Endothelial cell of umbilical vein (primary cell): ENCODE results near the gene PFDN5. TPM values are rescaled to one million over a fixed set of nuclear protein-coding genes. Genes with fewer than 3 reads are reported as not detected.

ENCODE experiments used
- BruUV-seq: library from RNA; stranded (reverse); fragments of 400-500 nt; replicated peaks from 2 replicates; lab custom pipeline; 2021; lab: Mats Ljungman, UMichigan
- CTCF ChIA-PET: fragments of 300-600, 350-600 bp; sonication (Branson Sonifier 250); formaldehyde crosslinking; loops from one replicate; lab custom pipeline; 2021; ENCODE audit warnings: antibody characterized with exemption, inconsistent platforms; lab: Charles Lee
- POLR2A ChIA-PET: fragments of 300-600, 350-600 bp; sonication (Branson Sonifier 250); formaldehyde crosslinking; loops from one replicate; lab custom pipeline; 2021; ENCODE audit warnings: antibody characterized with exemption, inconsistent platforms; lab: Charles Lee
- DNase-seq: peaks from one replicate; pipeline ENCODE4 v3.0.0-alpha.2; 2011; ENCODE audit warnings: low read depth, low spot score
- FAIRE-seq: peaks from 2 replicates; lab custom pipeline; 2011; peaks lifted over from hg19 to GRCh38; lab: Jason Lieb, UNC
- H2AFZ ChIP-seq: 2 replicates; pipeline ENCODE4 v1.6.0; 2012; ENCODE audit warnings: low read depth, low read length, control low read depth, inconsistent platforms
- H3K27ac ChIP-seq: 2 replicates; pipeline ENCODE4 v1.5.1; 2011; ENCODE audit warnings: low read depth, mild to moderate bottlenecking, control low read depth, low read length, moderate library complexity; ENCODE audit not compliant: insufficient read depth
- H3K27me3 ChIP-seq, 2 experiments: 2 replicates each; pipeline versions ENCODE4 v1.6.0 to v1.6.1; 2011; ENCODE audit warnings: low read length in 2 of 2, mixed read lengths in 1 of 2; ENCODE audit not compliant: control insufficient read depth in 2 of 2, insufficient read depth in 2 of 2
- H3K36me3 ChIP-seq, 2 experiments: 2 replicates in 1 of 2; 3 replicates in 1 of 2; pipeline ENCODE4 v1.5.1; 2011; ENCODE audit warnings: low read length in 2 of 2, mild to moderate bottlenecking in 1 of 2, moderate library complexity in 1 of 2; ENCODE audit not compliant: control insufficient read depth in 2 of 2, insufficient read depth in 2 of 2; ENCODE audit errors: extremely low read depth in 1 of 2
- H3K4me1 ChIP-seq: 3 replicates; pipeline ENCODE4 v1.5.1; 2011; ENCODE audit warnings: mild to moderate bottlenecking, low read length; ENCODE audit not compliant: control insufficient read depth, insufficient read depth; ENCODE audit errors: extremely low read depth
- H3K4me2 ChIP-seq: 2 replicates; pipeline ENCODE4 v1.6.1; 2011; ENCODE audit warnings: low read length, control low read depth, mixed read lengths; ENCODE audit not compliant: insufficient read depth
- H3K4me3 ChIP-seq, 3 experiments: fragments of 200-600 bp in 1 of 3; sonication (generic), shearing (Covaris generic) in 1 of 3; replicated peaks in 1 of 3; 2 replicates each; pipeline ENCODE4 v1.5.1; 2011 to 2016; ENCODE audit warnings: control low read depth in 3 of 3, low read length in 3 of 3, mild to moderate bottlenecking in 2 of 3, inconsistent platforms in 1 of 3, low read depth in 1 of 3, moderate library complexity in 1 of 3; ENCODE audit not compliant: insufficient read depth in 1 of 3
- H3K79me2 ChIP-seq: 2 replicates; pipeline ENCODE4 v1.6.0; 2012; ENCODE audit warnings: low read length, inconsistent platforms; ENCODE audit not compliant: control insufficient read depth, insufficient read depth
- H3K9ac ChIP-seq: replicated peaks from 2 replicates; pipeline ENCODE3; 2011; ENCODE audit warnings: low read length, control low read depth; ENCODE audit not compliant: insufficient read depth; ENCODE audit errors: extremely low read depth
- H3K9me1 ChIP-seq: replicated peaks from 3 replicates; pipeline ENCODE4 v1.6.0; 2011; ENCODE audit warnings: mild to moderate bottlenecking, low read length; ENCODE audit not compliant: control insufficient read depth, insufficient read depth; ENCODE audit errors: extremely low read depth
- H3K9me3 ChIP-seq: replicated peaks from 2 replicates; pipeline ENCODE4 v1.5.1; 2012; ENCODE audit warnings: low read length, inconsistent platforms; ENCODE audit not compliant: control insufficient read depth, insufficient read depth
- H4K20me1 ChIP-seq: replicated peaks from 2 replicates; pipeline ENCODE3; 2011; ENCODE audit warnings: mild to moderate bottlenecking, low read length; ENCODE audit not compliant: control insufficient read depth, insufficient read depth; ENCODE audit errors: extremely low read depth
- EZH2 ChIP-seq: IDR thresholded peaks from 2 replicates; pipeline ENCODE4 v1.6.1; 2012; ENCODE audit warnings: borderline replicate concordance, low read depth, mild to moderate bottlenecking, moderate library complexity, low read length, inconsistent platforms; ENCODE audit not compliant: severe bottlenecking
- FOS ChIP-seq: IDR thresholded peaks from 2 replicates; pipeline ENCODE4 v1.6.1; 2011; ENCODE audit warnings: mild to moderate bottlenecking, low read length, moderate library complexity, borderline replicate concordance; ENCODE audit not compliant: insufficient read depth
- JUN ChIP-seq: IDR thresholded peaks from 2 replicates; pipeline ENCODE4 v1.6.1; 2011; ENCODE audit warnings: borderline replicate concordance, low read depth; ENCODE audit not compliant: insufficient read length, insufficient read depth
- POLR2A ChIP-seq: IDR thresholded peaks from 2 replicates; pipeline ENCODE4 v1.6.1; 2012; ENCODE audit warnings: low read depth, mild to moderate bottlenecking, control low read depth, low read length
- POLR2AphosphoS5 ChIP-seq: IDR thresholded peaks from 2 replicates; pipeline ENCODE4 v1.6.1; 2012; ENCODE audit warnings: low read depth, mild to moderate bottlenecking, control low read depth, low read length, moderate library complexity; ENCODE audit not compliant: insufficient read depth
- dilution Hi-C: fragments of 300-500 bp; cut with MboI; formaldehyde crosslinking; loops from one replicate; pipeline ENCODE4 v1.15.0; 2019; ENCODE audit warnings: low sequenced_read_pairs; ENCODE audit not compliant: extremely low pct_ligation_motif_present
- intact Hi-C: fragments of 100-400 bp; cut with micrococcal nuclease; formaldehyde crosslinking; loops from one replicate; pipeline ENCODE4 v1.10.0; 2022
- polyA plus RNA-seq, 4 experiments: library from polyadenylated mRNA; depleted of rRNA in 3 of 4; stranded (reverse) in 3 of 4; unstranded in 1 of 4; fragments of >200 nt; gene quantifications; 2 replicates each; pipeline versions ENCODE4 v1.2.1 to v1.2.3, GENCODE V29; 2011 to 2012; ENCODE audit warnings: missing spikeins in 1 of 4
- total RNA-seq: library from RNA; stranded (reverse); gene quantifications from 2 replicates; pipeline ENCODE4 v1.2.3, GENCODE V29; 2021
- TF ChIP-seq, protein P1 (sequence below), 2 donors: IDR thresholded peaks; 1 replicate in 1 of 2; 2 replicates in 1 of 2; pipeline ENCODE4 v1.5.1; 2011; ENCODE audit warnings: low read length in 2 of 2, mild to moderate bottlenecking in 2 of 2, moderate library complexity in 2 of 2, control low read depth in 1 of 2, inconsistent platforms in 1 of 2, low read depth in 1 of 2; ENCODE audit not compliant: insufficient read depth in 1 of 2; ENCODE audit errors: extremely low read depth in 1 of 2

The PFDN5 gene
- total and polyA plus RNA-seq, 2 donors (not counting 3 experiments of a cell fraction or from before 2014, with no cell fraction given): 301 to 745 TPM

DNA sequence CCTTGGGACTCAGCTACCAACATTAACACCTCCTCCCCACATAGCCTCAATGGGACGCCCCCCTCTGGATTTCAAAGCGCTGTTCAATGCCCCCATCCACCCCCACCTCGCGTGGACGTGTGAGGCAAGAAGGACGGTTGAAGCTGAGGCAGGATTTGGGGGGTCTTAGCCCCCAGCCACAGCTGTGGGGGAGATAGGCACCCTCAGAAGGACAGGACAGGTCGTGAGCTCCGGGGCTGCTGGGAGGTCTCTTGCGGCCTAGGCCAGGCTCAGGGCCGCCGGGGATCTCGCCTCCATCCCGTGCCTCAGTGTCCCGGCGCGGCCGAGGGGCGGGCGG, 49.1 kb downstream of the PFDN5 start:
- BruUV-seq: no TSS peak
- dilution Hi-C loops (no loop called here), intact Hi-C loops (no loop called here)
- no peaks in the 10 kb centered on the region for H4K20me1 ChIP-seq
- H3K4me1 ChIP-seq: peaks cover 13% of the 10 kb centered on the region
- H3K79me2 ChIP-seq: no peaks in the 10 kb centered on the region
- ChIA-PET POLR2A (interaction anchor here (0.7 to 1.8 kb wide), 3 partner anchors 23 to 77 kb away, joined by 3 to 10 read pairs (median 6); partner anchors contain the start of gene AAAS), CTCF (interaction anchor here (0.5 to 4.5 kb wide), 31 partner anchors 8 to 290 kb away, joined by 3 to 225 read pairs (median 5); partner anchors contain the start of genes AAAS, MYG1, PFDN5 and SP1)
- no peaks in the 10 kb centered on the region for H3K9me1 ChIP-seq
- no peaks in the 10 kb centered on the region for H3K36me3 ChIP-seq
- TF ChIP-seq POLR2AphosphoS5: no peak
- TF ChIP-seq, protein P1, sequence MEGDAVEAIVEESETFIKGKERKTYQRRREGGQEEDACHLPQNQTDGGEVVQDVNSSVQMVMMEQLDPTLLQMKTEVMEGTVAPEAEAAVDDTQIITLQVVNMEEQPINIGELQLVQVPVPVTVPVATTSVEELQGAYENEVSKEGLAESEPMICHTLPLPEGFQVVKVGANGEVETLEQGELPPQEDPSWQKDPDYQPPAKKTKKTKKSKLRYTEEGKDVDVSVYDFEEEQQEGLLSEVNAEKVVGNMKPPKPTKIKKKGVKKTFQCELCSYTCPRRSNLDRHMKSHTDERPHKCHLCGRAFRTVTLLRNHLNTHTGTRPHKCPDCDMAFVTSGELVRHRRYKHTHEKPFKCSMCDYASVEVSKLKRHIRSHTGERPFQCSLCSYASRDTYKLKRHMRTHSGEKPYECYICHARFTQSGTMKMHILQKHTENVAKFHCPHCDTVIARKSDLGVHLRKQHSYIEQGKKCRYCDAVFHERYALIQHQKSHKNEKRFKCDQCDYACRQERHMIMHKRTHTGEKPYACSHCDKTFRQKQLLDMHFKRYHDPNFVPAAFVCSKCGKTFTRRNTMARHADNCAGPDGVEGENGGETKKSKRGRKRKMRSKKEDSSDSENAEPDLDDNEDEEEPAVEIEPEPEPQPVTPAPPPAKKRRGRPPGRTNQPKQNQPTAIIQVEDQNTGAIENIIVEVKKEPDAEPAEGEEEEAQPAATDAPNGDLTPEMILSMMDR (IDR thresholded peaks at IDR 0.05; ENCODE audit: extremely low read depth in 1 of 2, insufficient read depth in 1 of 2, low read depth in 1 of 2, low read length in 2 of 2): no peak
- FAIRE-seq (no peak), DNase-seq (no peak)
- peaks cover 0 to 4% of the 10 kb centered on the region in 2 experiments for H3K27me3 ChIP-seq
- peak overlapping the region; percentile 95 for H2AFZ ChIP-seq
- peak overlapping the region in 2 of 3 experiments; percentile 37 to 45 for H3K4me3 ChIP-seq
- H3K4me2 ChIP-seq: peak overlapping the region; percentile 49
- H3K27ac ChIP-seq: no peak overlapping the region
- no peaks in the 10 kb centered on the region for H3K9me3 ChIP-seq
- peak overlapping the region; percentile 26 for H3K9ac ChIP-seq

- peaks cover 13% of the 10 kb centered on the region for H3K4me1 ChIP-seq
- no peaks in the 10 kb centered on the region for H3K9me1 ChIP-seq
- TF ChIP-seq POLR2A (peak; percentile 70), FOS (no peak), EZH2 (no peak), JUN (no peak), POLR2AphosphoS5 (peak; percentile 86)
- TF ChIP-seq, protein P1 (IDR thresholded peaks at IDR 0.05; ENCODE audit: extremely low read depth in 1 of 2, insufficient read depth in 1 of 2, low read depth in 1 of 2, low read length in 2 of 2): peak; percentile 57 to 86
- peaks cover 0 to 4% of the 10 kb centered on the region in 2 experiments for H3K27me3 ChIP-seq
- ChIA-PET POLR2A (interaction anchor here (0.6 to 1.8 kb wide), 5 partner anchors 20 to 111 kb away, joined by 3 to 10 read pairs (median 3); partner anchors contain the start of gene AAAS), CTCF (interaction anchor here (0.5 to 4.5 kb wide), 36 partner anchors 8 to 291 kb away, joined by 3 to 225 read pairs (median 5); partner anchors contain the start of genes AAAS, MAP3K12, MYG1 and PFDN5)
- intact Hi-C loops (loop anchor here (1.0 kb wide), 1 partner anchor 18 kb away; no protein-coding TSS in a partner anchor), dilution Hi-C loops (no loop called here)
- DNase-seq (peak; percentile 72), FAIRE-seq (no peak)
- peak overlapping the region; percentile 61 for H3K4me2 ChIP-seq
- H3K79me2 ChIP-seq: no peaks in the 10 kb centered on the region
- no peaks in the 10 kb centered on the region for H3K9me3 ChIP-seq
- peak overlapping the region; percentile 40 for H3K27ac ChIP-seq
- no peaks in the 10 kb centered on the region for H3K36me3 ChIP-seq
- no peaks in the 10 kb centered on the region for H4K20me1 ChIP-seq
- TSS peak; percentile 49 for BruUV-seq
- H3K9ac ChIP-seq: peak overlapping the region; percentile 48
- peak overlapping the region; percentile 43 to 47 (median 45) for H3K4me3 ChIP-seq
- H2AFZ ChIP-seq: peak overlapping the region; percentile 78
Observed at GRCh38 chr12:53344824-53345485, 49.6 kb downstream of the PFDN5 start.
